H9 (cell line): Measurements from ENCODE around the gene PAAF1. TPM values are rescaled to one million over a fixed set of nuclear protein-coding genes. Genes with fewer than 3 reads are reported as not detected.

ENCODE experiments used
- DNase-seq: peaks from one replicate; pipeline ENCODE4 v3.0.0-alpha.2; 2017
- H2AFZ ChIP-seq: one replicate; pipeline ENCODE4 v1.6.1; 2013; ENCODE audit warnings: mild to moderate bottlenecking, low read length, control low read depth, moderate library complexity
- H2AK5ac ChIP-seq: 2 replicates; pipeline ENCODE4 v1.6.1; 2013; ENCODE audit warnings: low read length, control low read depth, mixed read lengths; ENCODE audit not compliant: insufficient read length
- H2BK120ac ChIP-seq: one replicate; pipeline ENCODE4 v1.6.1; 2013; ENCODE audit warnings: low read depth, mild to moderate bottlenecking, low read length, control low read depth, inconsistent platforms; ENCODE audit not compliant: poor library complexity, severe bottlenecking
- H2BK12ac ChIP-seq: 2 replicates; pipeline ENCODE4 v1.6.1; 2013; ENCODE audit warnings: low read length, control low read depth, mixed read lengths, low read depth; ENCODE audit not compliant: insufficient read length
- H2BK15ac ChIP-seq: 2 replicates; pipeline ENCODE4 v1.6.1; 2013; ENCODE audit warnings: low read depth, low read length, control low read depth
- H2BK20ac ChIP-seq: one replicate; pipeline ENCODE4 v1.6.1; 2013; ENCODE audit warnings: low read depth, mild to moderate bottlenecking, low read length, control low read depth, inconsistent platforms; ENCODE audit not compliant: poor library complexity, severe bottlenecking
- H2BK5ac ChIP-seq: 2 replicates; pipeline ENCODE4 v1.6.1; 2013; ENCODE audit warnings: low read length, control low read depth, mixed read lengths; ENCODE audit not compliant: insufficient read length
- H3K14ac ChIP-seq: 2 replicates; pipeline ENCODE4 v1.6.1; 2013; ENCODE audit warnings: low read length, control low read depth; ENCODE audit not compliant: insufficient read depth
- H3K18ac ChIP-seq: 2 replicates; pipeline ENCODE4 v1.6.1; 2013; ENCODE audit warnings: low read depth, mild to moderate bottlenecking, mixed read lengths, low read length, control low read depth; ENCODE audit not compliant: insufficient read length
- H3K23ac ChIP-seq: 2 replicates; pipeline ENCODE4 v1.6.1; 2013; ENCODE audit warnings: low read length, control low read depth, mixed read lengths, low read depth; ENCODE audit not compliant: insufficient read length
- H3K23me2 ChIP-seq: 2 replicates; pipeline ENCODE4 v1.6.1; 2013; ENCODE audit warnings: low read depth, mild to moderate bottlenecking, mixed read lengths, low read length, control low read depth; ENCODE audit not compliant: insufficient read length, poor library complexity, severe bottlenecking
- H3K27ac ChIP-seq: 2 replicates; pipeline ENCODE4 v1.5.1; 2013; ENCODE audit warnings: low read length, control low read depth, mixed read lengths, low read depth; ENCODE audit not compliant: insufficient read length
- H3K27me3 ChIP-seq: 2 replicates; pipeline ENCODE4 v1.6.1; 2013; ENCODE audit warnings: low read length, control low read depth, inconsistent platforms; ENCODE audit not compliant: insufficient read depth
- H3K4ac ChIP-seq: 2 replicates; pipeline ENCODE4 v1.6.1; 2013; ENCODE audit warnings: low read depth, mild to moderate bottlenecking, control low read depth, inconsistent platforms, low read length, moderate library complexity
- H3K4me1 ChIP-seq: 2 replicates; pipeline ENCODE4 v1.6.1; 2013; ENCODE audit warnings: low read length, control low read depth, inconsistent platforms; ENCODE audit not compliant: insufficient read depth
- H3K4me2 ChIP-seq: 2 replicates; pipeline ENCODE4 v1.6.1; 2013; ENCODE audit warnings: low read length, control low read depth, mixed read lengths; ENCODE audit not compliant: insufficient read length, insufficient read depth
- H3K56ac ChIP-seq: 2 replicates; pipeline ENCODE4 v1.6.1; 2013; ENCODE audit warnings: low read depth, mild to moderate bottlenecking, mixed read lengths, low read length, control low read depth; ENCODE audit not compliant: insufficient read length
- H3K79me1 ChIP-seq: 2 replicates; pipeline ENCODE4 v1.6.1; 2013; ENCODE audit warnings: low read depth, mild to moderate bottlenecking, moderate library complexity, low read length, control low read depth, inconsistent platforms; ENCODE audit not compliant: insufficient read depth, poor library complexity, severe bottlenecking
- H3K79me2 ChIP-seq: 2 replicates; pipeline ENCODE4 v1.6.1; 2013; ENCODE audit warnings: low read length, control low read depth, inconsistent platforms; ENCODE audit not compliant: insufficient read depth
- H3K9ac ChIP-seq: 2 replicates; pipeline ENCODE4 v1.6.1; 2013; ENCODE audit warnings: low read length, control low read depth, mixed read lengths; ENCODE audit not compliant: insufficient read length; ENCODE audit errors: extremely low read depth
- H3K9me3 ChIP-seq: one replicate; pipeline ENCODE4 v1.6.1; 2013; ENCODE audit warnings: low read depth, low read length, inconsistent platforms; ENCODE audit not compliant: control insufficient read depth
- H3T11ph ChIP-seq: one replicate; pipeline ENCODE4 v1.6.1; 2013; ENCODE audit warnings: mild to moderate bottlenecking, low read length, control low read depth, inconsistent platforms
- H4K20me1 ChIP-seq: one replicate; pipeline ENCODE4 v1.6.1; 2013; ENCODE audit not compliant: control insufficient read depth, insufficient read length, insufficient read depth
- H4K5ac ChIP-seq: 2 replicates; pipeline ENCODE4 v1.6.1; 2013; ENCODE audit warnings: low read depth, mild to moderate bottlenecking, mixed read lengths, low read length, control low read depth; ENCODE audit not compliant: insufficient read length
- H4K8ac ChIP-seq: replicated peaks from 2 replicates; pipeline ENCODE4 v1.6.1; 2013; ENCODE audit warnings: low read length, control low read depth, mixed read lengths, low read depth; ENCODE audit not compliant: insufficient read length
- H4K91ac ChIP-seq: 2 replicates; pipeline ENCODE4 v1.6.1; 2013; ENCODE audit warnings: low read depth, mild to moderate bottlenecking, moderate library complexity, mixed read lengths, low read length, control low read depth; ENCODE audit not compliant: insufficient read length
- H3K27ac Mint-ChIP-seq, 3 experiments: 2 replicates in 2 of 3; 3 replicates in 1 of 3; pipeline ENCODE4 v1.8.0; 2020 to 2021; ENCODE audit warnings: mixed read lengths in 3 of 3, mild to moderate bottlenecking in 1 of 3, moderate library complexity in 1 of 3
- H3K27me3 Mint-ChIP-seq: 2 replicates; pipeline ENCODE4 v1.8.0; 2021; ENCODE audit warnings: low read depth, mild to moderate bottlenecking, moderate library complexity, mixed read lengths
- H3K36me3 Mint-ChIP-seq, 3 experiments: 2 replicates in 2 of 3; 3 replicates in 1 of 3; pipeline ENCODE4 v1.8.0; 2020 to 2021; ENCODE audit warnings: low read depth in 3 of 3, mixed read lengths in 3 of 3; ENCODE audit not compliant: insufficient read depth in 1 of 3
- H3K4me1 Mint-ChIP-seq, 2 experiments: 2 replicates each; pipeline ENCODE4 v1.8.0; 2020; ENCODE audit warnings: mixed read lengths in 2 of 2
- H3K4me3 Mint-ChIP-seq, 2 experiments: 2 replicates in 1 of 2; 3 replicates in 1 of 2; pipeline ENCODE4 v1.8.0; 2020 to 2021; ENCODE audit warnings: mild to moderate bottlenecking in 2 of 2, mixed read lengths in 2 of 2, moderate library complexity in 1 of 2
- H3K9me3 Mint-ChIP-seq, 2 experiments: 2 replicates in 1 of 2; 3 replicates in 1 of 2; pipeline ENCODE4 v1.8.0; 2020; ENCODE audit warnings: mild to moderate bottlenecking in 2 of 2, mixed read lengths in 2 of 2, moderate library complexity in 1 of 2
- CTCF ChIP-seq: fragments of 200-600 bp; sonication (generic); conservative IDR thresholded peaks from 3 replicates; pipeline ENCODE4 v1.8.0; 2021; ENCODE audit warnings: antibody characterized with exemption, mild to moderate bottlenecking
- WGBS: extraction: QIAGEN DNeasy Blood & Tissue Kit; methylation state at CpG from one replicate; pipeline ENCODE4 v1.1.7; 2013; ENCODE audit warnings: missing lambda C conversion rate, low lambda C conversion rate, mixed read lengths; ENCODE audit not compliant: insufficient read length; ENCODE audit errors: extremely low coverage; 5-methylcytosine and 5-hydroxymethylcytosine counted together
- total RNA-seq: library from RNA; stranded (reverse); gene quantifications from 2 replicates; pipeline ENCODE4 v1.2.1, GENCODE V29; 2021

The PAAF1 gene
- total RNA-seq, 1 experiment from 2014 or later, result 24.3 TPM

- Histone ChIP-seq H3K27ac (no peak overlapping the region), H3K4ac (no peak overlapping the region), H2AFZ (no peak overlapping the region), H4K20me1 (no peaks in the 10 kb centered on the region), H2AK5ac (no peak overlapping the region), H3K14ac (no peak overlapping the region), H2BK5ac (no peak overlapping the region), H2BK120ac (no peak overlapping the region), H3K18ac (no peak overlapping the region), H3K79me2 (no peaks in the 10 kb centered on the region), H2BK20ac (no peak overlapping the region), H2BK12ac (no peak overlapping the region), H3K9ac (no peak overlapping the region), H3K9me3 (no peaks in the 10 kb centered on the region), H3K4me1 (no peaks in the 10 kb centered on the region), H3K79me1 (no peaks in the 10 kb centered on the region), H4K91ac (no peak overlapping the region), H3K23me2 (no peaks in the 10 kb centered on the region), H3K4me2 (no peak overlapping the region), H3K23ac (no peak overlapping the region), H4K5ac (no peak overlapping the region), H3K27me3 (no peaks in the 10 kb centered on the region), H3K56ac (no peak overlapping the region), H3T11ph (no peak overlapping the region), H4K8ac (no peak overlapping the region), H2BK15ac (no peak overlapping the region)
- H3K27ac Mint-ChIP-seq, result no peak overlapping the region; a peak in 1 of 7 replicates
- peaks cover 2 to 23% (median 17%) of the 10 kb centered on the region in 3 experiments; a peak in 6 of 7 replicates for H3K36me3 Mint-ChIP-seq
- H3K9me3 Mint-ChIP-seq, result no peaks in the 10 kb centered on the region
- WGBS, result no CpG with 5 or more reads among the region's 1 CpG
- H3K27me3 Mint-ChIP-seq, result no peaks in the 10 kb centered on the region
- no peak overlapping the region for H3K4me3 Mint-ChIP-seq
- DNase-seq, result no peak
- TF ChIP-seq CTCF, result no peak
- no peaks in the 10 kb centered on the region for H3K4me1 Mint-ChIP-seq
These were observed 12.2 kb downstream of the PAAF1 start for GRCh38 chr11:73889019-73889418.
